K562 (cell line): ENCODE data around the gene SNRNP70. TPM values are rescaled to one million over a fixed set of nuclear protein-coding genes. Genes with fewer than 3 reads are reported as not detected.

Experiments used
- BACH1 ChIP-seq: fragments of 200-800 bp; sonication (Bioruptor generic); IDR thresholded peaks from 2 replicates; pipeline ENCODE4 v1.6.1; 2016; ENCODE audit warnings: missing genetic modification characterization, missing compliant biosample characterization
- BCL6 ChIP-seq: fragments of 250-450 bp; sonication (Bioruptor Pico); IDR thresholded peaks from 2 replicates; pipeline ENCODE4 v1.4.0; 2020
- E2F3 ChIP-seq: fragments of 250-450 bp; sonication (Bioruptor Pico); IDR thresholded peaks from 2 replicates; pipeline ENCODE4 v1.4.0; 2020; ENCODE audit warnings: mild to moderate bottlenecking
- EGR1 ChIP-seq: fragments of 450-650 bp; conservative IDR thresholded peaks from 2 replicates; pipeline ENCODE4 v1.6.1; 2017; ENCODE audit warnings: mild to moderate bottlenecking
- HMGN3 ChIP-seq: IDR thresholded peaks from 2 replicates; pipeline ENCODE4 v1.6.1; 2011; ENCODE audit warnings: borderline replicate concordance, low read depth, mild to moderate bottlenecking, mixed read lengths, low read length; ENCODE audit not compliant: insufficient read length; ENCODE audit errors: extremely low read depth
- HSF4 ChIP-seq: fragments of 250-450 bp; sonication (Bioruptor Pico); IDR thresholded peaks from 2 replicates; pipeline ENCODE4 v2.1.2; 2022; ENCODE audit warnings: mild to moderate bottlenecking, moderate library complexity, borderline replicate concordance
- JUN ChIP-seq, 2 experiments: sonication (generic) in 1 of 2; formaldehyde crosslinking in 1 of 2; IDR thresholded peaks; 2 replicates each; pipeline versions ENCODE4 v1.6.1 to v1.8.0; 2012 to 2022; ENCODE audit warnings: borderline replicate concordance in 2 of 2, mild to moderate bottlenecking in 2 of 2, improper control_type of control experiment in 1 of 2, low read depth in 1 of 2, low read length in 1 of 2, missing genetic modification reagents in 1 of 2
- KDM5B ChIP-seq: fragments of 200-600 bp; sonication (generic); IDR thresholded peaks from 2 replicates; pipeline ENCODE4 v1.6.1; 2012; ENCODE audit warnings: low read depth, mild to moderate bottlenecking, moderate library complexity, low read length, control low read depth, inconsistent platforms; ENCODE audit not compliant: insufficient replicate concordance
- KLF10 ChIP-seq: fragments of 250-450 bp; sonication (Bioruptor Pico); IDR thresholded peaks from 2 replicates; pipeline ENCODE4 v1.6.1; 2021; ENCODE audit warnings: matching md5 sums
- MIER1 ChIP-seq: fragments of 450-650 bp; IDR thresholded peaks from 2 replicates; pipeline ENCODE4 v1.6.1; 2016; ENCODE audit warnings: antibody characterized with exemption, mild to moderate bottlenecking, low read depth
- POLR2AphosphoS2 ChIP-seq: IDR thresholded peaks from 2 replicates; pipeline ENCODE4 v1.6.1; 2012; ENCODE audit warnings: low read length, improper control_type of control experiment
- POLR3A ChIP-seq: IDR thresholded peaks from 2 replicates; pipeline ENCODE4 v1.6.1; 2011; ENCODE audit warnings: borderline replicate concordance, mild to moderate bottlenecking, moderate library complexity; ENCODE audit not compliant: insufficient read length, insufficient read depth; ENCODE audit errors: extremely low read depth
- POU5F1 ChIP-seq: fragments of 150-350 bp; IDR thresholded peaks from 2 replicates; pipeline ENCODE4 v1.6.1; 2014; ENCODE audit warnings: borderline replicate concordance, low read length, low read depth, mild to moderate bottlenecking; ENCODE audit not compliant: partially characterized antibody
- PRMT5 ChIP-seq: sonication (generic); formaldehyde crosslinking; IDR thresholded peaks from 2 replicates; pipeline ENCODE4 v1.5.0; 2020; ENCODE audit warnings: missing genetic modification reagents
- RBM14 ChIP-seq: fragments of 200-400 bp; formaldehyde crosslinking; IDR thresholded peaks from 2 replicates; pipeline ENCODE4 v1.6.1; 2018; ENCODE audit warnings: low read depth, mild to moderate bottlenecking, low read length, moderate library complexity, borderline replicate concordance; ENCODE audit not compliant: insufficient read depth
- RCOR1 ChIP-seq, 2 experiments: IDR thresholded peaks; 2 replicates each; pipeline ENCODE4 v1.6.1; 2012; ENCODE audit warnings: low read depth in 2 of 2, low read length in 2 of 2, borderline replicate concordance in 1 of 2, improper control_type of control experiment in 1 of 2
- SMC3 ChIP-seq: conservative IDR thresholded peaks from 2 replicates; pipeline ENCODE4 v1.6.1; 2011; ENCODE audit warnings: low read depth, low read length, improper control_type of control experiment; ENCODE audit not compliant: insufficient read depth
- TCF15 ChIP-seq: fragments of 250-450 bp; sonication (Bioruptor Pico); IDR thresholded peaks from 2 replicates; pipeline ENCODE4 v1.8.0; 2022; ENCODE audit warnings: moderate library complexity, mild to moderate bottlenecking, inconsistent platforms
- ZNF146 ChIP-seq: IDR thresholded peaks from one replicate; pipeline ENCODE4 v1.6.1; 2018; ENCODE audit warnings: missing compliant biosample characterization; ENCODE audit not compliant: unreplicated experiment
- ZNF174 ChIP-seq: fragments of 250-450 bp; sonication (Bioruptor Pico); IDR thresholded peaks from 2 replicates; pipeline ENCODE4 v1.4.0; 2020; ENCODE audit warnings: mild to moderate bottlenecking
- ZNF197 ChIP-seq: fragments of 200-800 bp; sonication (Bioruptor generic); IDR thresholded peaks from 2 replicates; pipeline ENCODE4 v1.6.1; 2016; ENCODE audit warnings: low read depth, missing genetic modification characterization, missing compliant biosample characterization
- ZNF3 ChIP-seq: fragments of 250-450 bp; sonication (Bioruptor Pico); IDR thresholded peaks from 2 replicates; pipeline ENCODE4 v1.5.0; 2021; ENCODE audit warnings: mild to moderate bottlenecking, moderate library complexity
- ZNF347 ChIP-seq: fragments of 450-650 bp; formaldehyde crosslinking; IDR thresholded peaks from 2 replicates; pipeline ENCODE4 v1.4.0; 2020; ENCODE audit warnings: low read depth, mild to moderate bottlenecking, moderate library complexity
- ZNF408 ChIP-seq: fragments of 250-450 bp; sonication (Bioruptor Pico); IDR thresholded peaks from 2 replicates; pipeline ENCODE4 v1.4.0; 2020; ENCODE audit warnings: low read depth, mild to moderate bottlenecking, moderate library complexity
- ZNF57 ChIP-seq: fragments of 450-650 bp; formaldehyde crosslinking; IDR thresholded peaks from 2 replicates; pipeline ENCODE4 v1.4.0; 2020; ENCODE audit warnings: mild to moderate bottlenecking, moderate library complexity
- ZNF699 ChIP-seq: fragments of 250-450 bp; sonication (Bioruptor Pico); IDR thresholded peaks from 2 replicates; pipeline ENCODE4 v1.8.0; 2021; ENCODE audit warnings: mild to moderate bottlenecking, moderate library complexity; ENCODE audit not compliant: insufficient replicate concordance
- polyA plus RNA-seq, 8 experiments: library from polyadenylated mRNA; depleted of rRNA in 4 of 8; stranded (reverse) in 5 of 8; unstranded in 3 of 8; fragments of >200 nt; fragmentation: Nextera tagmentation in 2 of 8; fragmentation: Illumina TruSeq in 1 of 8; extraction: Ambion mirVana in 2 of 8; extraction: Trizol in 1 of 8; gene quantifications; 2 replicates each; pipeline versions ENCODE4 v1.2.1 to v1.2.3, GENCODE V29; 2011 to 2014; ENCODE audit warnings: inconsistent platforms in 1 of 8, missing spikeins in 1 of 8
- total RNA-seq, 7 experiments: library from RNA; depleted of rRNA in 6 of 7; stranded (reverse); fragments of >200 nt in 6 of 7; fragmentation: Illumina TruSeq in 2 of 7; extraction: Trizol in 2 of 7; gene quantifications; 2 replicates each; pipeline versions ENCODE4 v1.2.1 to v1.2.3, GENCODE V29; 2011 to 2021; ENCODE audit warnings: low replicate concordance in 1 of 7

Gene SNRNP70
- total and polyA plus RNA-seq, 9 of the 15 experiments (the other 6 are each of a cell fraction or from before 2014, with no cell fraction given), result 2.8 to 496 (median 136) TPM

DNA sequence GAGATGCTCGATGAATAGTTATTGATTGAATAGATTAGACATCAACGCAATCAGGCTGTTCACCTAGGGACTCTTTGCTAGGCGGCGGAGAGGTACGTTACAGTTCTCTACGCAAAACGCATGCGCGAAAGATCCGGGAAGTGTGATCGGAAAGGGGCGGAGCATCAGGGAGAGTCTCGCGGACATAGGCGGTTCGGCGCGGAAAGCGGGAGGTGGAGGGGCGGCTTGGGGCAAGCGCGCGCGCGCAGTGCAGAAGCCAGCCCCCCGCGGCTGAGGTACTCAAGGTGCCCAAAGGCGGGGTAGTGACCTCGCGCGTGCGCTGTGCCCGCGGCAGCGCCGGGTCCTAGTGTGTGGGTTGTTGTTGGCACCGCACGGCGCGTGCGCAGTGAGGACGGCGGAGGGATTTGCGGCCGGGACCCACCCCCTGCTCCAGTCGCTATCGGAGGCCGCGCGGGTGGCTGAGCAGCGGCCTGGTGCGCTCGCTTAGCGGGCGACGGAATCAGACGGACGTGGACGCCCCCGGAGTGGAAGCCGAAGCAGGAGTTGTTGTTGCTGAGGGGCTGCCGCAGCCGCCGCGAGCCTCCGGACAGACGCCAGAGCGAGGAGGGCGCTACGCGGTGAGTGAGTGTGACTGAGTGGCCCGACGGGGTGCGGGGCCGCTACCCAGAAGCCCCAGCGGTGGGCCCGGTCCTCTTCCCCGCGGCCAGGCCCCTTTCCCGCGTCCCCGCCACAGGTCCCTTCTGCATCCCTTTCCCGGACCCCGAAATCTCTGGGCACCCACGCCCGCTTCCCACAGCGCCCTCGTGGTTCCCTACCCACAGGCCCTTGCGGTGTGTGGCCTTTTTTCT lies at the start of gene SNRNP70 (continued):
- TF ChIP-seq ZNF57, result no peak
- TF ChIP-seq POLR3A, result no peak
- TF ChIP-seq BCL6, result no peak
- TF ChIP-seq SMC3, result no peak
- peak; percentile 67; the same call in 1 of the 2 replicates for TF ChIP-seq POLR2AphosphoS2
- no peak for TF ChIP-seq POU5F1
- TF ChIP-seq E2F3, result peak; percentile 69; the same call in 1 of the 2 replicates
- no peak for TF ChIP-seq BACH1 (tag)
- TF ChIP-seq RBM14, result no peak
- peak; percentile 80 for TF ChIP-seq HMGN3
- TF ChIP-seq JUN (IDR thresholded peaks at IDR 0.05; ENCODE audit: borderline replicate concordance, low read depth, low read length), result no peak
- TF ChIP-seq JUN (CRISPR knock-in tag; IDR thresholded peaks at IDR 0.05; ENCODE audit: borderline replicate concordance), result no peak
- TF ChIP-seq RCOR1 (IDR thresholded peaks at IDR 0.05; ENCODE audit: borderline replicate concordance in 1 of 2, low read depth in 2 of 2, low read length in 2 of 2), result 0 out of 4 replicates have a peak, but pooled peaks of 1 of the 2 experiments have one; percentile 34
- TF ChIP-seq ZNF408 (CRISPR knock-in tag), result no peak
- no peak; the same call in 1 of the 2 replicates for TF ChIP-seq ZNF197 (CRISPR knock-in tag)
- TF ChIP-seq EGR1, result peak; percentile 88
- TF ChIP-seq ZNF347 (CRISPR knock-in tag), result no peak
- no peak for TF ChIP-seq ZNF3
- no peak for TF ChIP-seq ZNF146 (CRISPR knock-in tag)
- no peak for TF ChIP-seq PRMT5 (CRISPR knock-in tag)
- no peak for TF ChIP-seq ZNF174
- TF ChIP-seq KDM5B, result peak; percentile 94
- no peak for TF ChIP-seq MIER1
- TF ChIP-seq KLF10 (CRISPR knock-in tag), result no peak
- 0 out of 2 replicates have a peak, but pooled peaks have one; percentile 31 for TF ChIP-seq HSF4 (CRISPR knock-in tag)
- no peak for TF ChIP-seq ZNF699 (CRISPR knock-in tag)
- TF ChIP-seq TCF15 (CRISPR knock-in tag), result no peak
